Pulmonary artery endothelial cell (primary cell): Measurements from ENCODE around the gene SEC14L5. TPM values are rescaled to one million over a fixed set of nuclear protein-coding genes. Genes with fewer than 3 reads are reported as not detected.
"Not testable (repeated sequence)": the region's sequence is repeated elsewhere in the genome, so short reads cannot be mapped to it uniquely, and the experiment has no call there.

ENCODE experiments used
- DNase-seq: peaks from one replicate; pipeline ENCODE4 v3.0.0-alpha.2; 2011; ENCODE audit warnings: low read depth, low spot score
- total RNA-seq: library from RNA; depleted of rRNA; stranded (reverse); fragments of >200 nt; gene quantifications from 2 replicates; pipeline ENCODE4 v1.2.3, GENCODE V29; 2014

SEC14L5 gene
- total RNA-seq, 1 donor from 2014 or later, result not detected

GRCh38 chr16:5036228-5037156, 78.4 kb downstream of the SEC14L5 start:
- DNase-seq, result no peak

- no peak for DNase-seq
Observed at GRCh38 chr16:5040451-5040850, 82.3 kb downstream of the SEC14L5 start.

- DNase-seq, result no peak
Observed at GRCh38 chr16:5041600-5042133, 83.5 kb downstream of the SEC14L5 start.

GRCh38 chr16:5042574-5043171, 84.5 kb downstream of the SEC14L5 start:
- no peak for DNase-seq

GRCh38 chr16:5044011-5044540, 85.9 kb downstream of the SEC14L5 start:
- no peak for DNase-seq

- not testable (repeated sequence) for DNase-seq
Observed at GRCh38 chr16:5044581-5044980, 86.5 kb downstream of the SEC14L5 start.

- no peak for DNase-seq
Observed at GRCh38 chr16:5045499-5046115, 87.5 kb downstream of the SEC14L5 start.

- no peak for DNase-seq
Observed at GRCh38 chr16:5046914-5047313, 88.8 kb downstream of the SEC14L5 start.

GRCh38 chr16:5054876-5055865, 97.0 kb downstream of the SEC14L5 start:
- no peak for DNase-seq

GRCh38 chr16:5056352-5056751, 98.2 kb downstream of the SEC14L5 start:
- DNase-seq, result no peak

GRCh38 chr16:5058476-5058875, 100.3 kb downstream of the SEC14L5 start:
- no peak for DNase-seq

GRCh38 chr16:5059386-5060072, 101.4 kb downstream of the SEC14L5 start:
- DNase-seq, result no peak

- DNase-seq, result no peak
Observed at GRCh38 chr16:5060073-5060641, 102.0 kb downstream of the SEC14L5 start.

- DNase-seq, result no peak
Observed at GRCh38 chr16:5062051-5062450, 103.9 kb downstream of the SEC14L5 start.

GRCh38 chr16:5062790-5063765, 104.9 kb downstream of the SEC14L5 start:
- DNase-seq, result no peak

- DNase-seq, result no peak
Observed at GRCh38 chr16:5064915-5065314, 106.8 kb downstream of the SEC14L5 start.

- no peak for DNase-seq
Observed at GRCh38 chr16:5065326-5065725, 107.2 kb downstream of the SEC14L5 start.

- no peak for DNase-seq
Observed at GRCh38 chr16:5065813-5066212, 107.7 kb downstream of the SEC14L5 start, which contains the start of gene C16orf89. Gene C16orf89, minus strand, starts transcription at chr16:5065956. Its CDS starts 48 bp downstream, at chr16:5065908.
